Left forelimb (tissue), 1 donor: ENCODE measurements around the gene HES5.

Experiments
- DNase-seq: peaks from one replicate; pipeline ENCODE4 v3.0.0-alpha.2; 2018; ENCODE audit warnings: low spot score

The HES5 gene

DNA sequence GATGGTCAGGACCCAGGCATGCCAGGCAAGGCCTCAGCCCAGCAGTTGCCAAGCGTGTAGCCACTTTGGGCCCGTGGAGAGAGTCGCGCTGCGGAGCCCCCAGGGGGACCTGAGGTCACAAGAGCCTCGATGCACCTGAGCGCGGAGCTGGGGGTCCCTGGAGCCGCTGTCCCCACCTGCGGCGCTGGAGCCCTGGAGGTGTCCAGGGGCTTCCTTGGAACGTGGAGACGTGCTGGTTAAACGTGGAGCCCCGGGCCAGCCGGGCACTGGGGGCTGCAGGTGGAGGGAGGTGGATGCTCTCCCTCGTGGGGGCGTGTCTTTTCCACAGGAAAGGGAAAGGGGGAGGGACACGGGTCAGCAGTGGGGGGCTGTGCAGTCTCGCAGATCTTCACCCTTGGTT, 50.9 kb downstream of the HES5 start:
- DNase-seq = no peak
